Kidney (tissue), 14 donors: ENCODE data around the gene KSR1. TPM values are rescaled to one million over a fixed set of nuclear protein-coding genes. Genes with fewer than 3 reads are reported as not detected.

ENCODE experiments used
- DNase-seq, 5 donors: peaks; one replicate each; pipeline ENCODE4 v3.0.0-alpha.2; 2013 to 2020
- FAIRE-seq: peaks from 2 replicates; lab custom pipeline; 2012; peaks lifted over from hg19 to GRCh38; lab: Jason Lieb, UNC
- H3K27ac ChIP-seq, 2 donors: one replicate each; pipeline ENCODE4 v1.7.0; 2013; ENCODE audit warnings: low read depth in 2 of 2, low read length in 2 of 2, inconsistent platforms in 1 of 2
- H3K27me3 ChIP-seq: one replicate; pipeline ENCODE4 v1.7.1; 2013; ENCODE audit warnings: low read length, inconsistent platforms; ENCODE audit not compliant: control insufficient read depth, insufficient read depth
- H3K36me3 ChIP-seq, 3 donors: one replicate each; pipeline versions ENCODE4 v1.7.0 to v1.7.1; 2013; ENCODE audit warnings: low read length in 3 of 3, control low read depth in 1 of 3, inconsistent platforms in 1 of 3; ENCODE audit not compliant: insufficient read depth in 3 of 3, control insufficient read depth in 2 of 3
- H3K4me1 ChIP-seq, 3 donors: one replicate each; pipeline versions ENCODE4 v1.7.0 to v1.7.1; 2013; ENCODE audit warnings: low read length in 3 of 3, inconsistent platforms in 1 of 3, low read depth in 1 of 3; ENCODE audit not compliant: control insufficient read depth in 2 of 3, insufficient read depth in 2 of 3
- H3K4me3 ChIP-seq, 3 donors: one replicate each; pipeline versions ENCODE4 v1.7.0 to v1.8.1; 2013; ENCODE audit warnings: low read length in 3 of 3, control low read depth in 1 of 3, inconsistent platforms in 1 of 3
- H3K9ac ChIP-seq, 3 donors: one replicate each; pipeline versions ENCODE4 v1.7.0 to v1.7.1; 2013; ENCODE audit warnings: low read length in 3 of 3, control low read depth in 1 of 3, inconsistent platforms in 1 of 3
- H3K9me3 ChIP-seq, 3 donors: one replicate each; pipeline versions ENCODE4 v1.7.0 to v1.7.1; 2013; ENCODE audit warnings: low read length in 3 of 3, control low read depth in 1 of 3, inconsistent platforms in 1 of 3; ENCODE audit not compliant: control insufficient read depth in 2 of 3, insufficient read depth in 1 of 3
- intact Hi-C: fragments of 100-400 bp; cut with DNase I; formaldehyde crosslinking; loops from one replicate; pipeline ENCODE4 v1.11.1; 2022
- polyA plus RNA-seq: library from polyadenylated mRNA; stranded (reverse); fragments of 350-450 nt; fragmentation: Illumina TruSeq; extraction: RNeasy Lipid Tissue Mini Kit (QIAGEN cat#74804); gene quantifications from one replicate; pipeline ENCODE4 v1.2.3, GENCODE V29; 2014; ENCODE audit warnings: low read depth, low replicate concordance; ENCODE audit not compliant: insufficient read depth
- total RNA-seq: library from RNA; stranded (reverse); fragmentation: NEBNext Ultra II Directional; extraction: Animal tissue kit (Norgen Biotek cat#: 25700); gene quantifications from one replicate; pipeline ENCODE4 v1.2.1, GENCODE V29; 2021
- TF ChIP-seq, protein P1 (sequence below): IDR thresholded peaks from 3 replicates; pipeline ENCODE4 v1.5.1; 2012; ENCODE audit warnings: mild to moderate bottlenecking, moderate library complexity, borderline replicate concordance; ENCODE audit not compliant: insufficient read depth; ENCODE audit errors: extremely low read depth
- donor health status: control.
- donor health status: control.
- donor health status: control.
- donor health status: control.
- donor health status: control.
- donor health status: DM: yes; HTN: yes; CAD: no.
- donor health status: Normal renal cell carcinoma (clear cell type).

KSR1 gene
- total and polyA plus RNA-seq, 2 donors from 2014 or later, result 11.7 to 97.3 TPM

DNA sequence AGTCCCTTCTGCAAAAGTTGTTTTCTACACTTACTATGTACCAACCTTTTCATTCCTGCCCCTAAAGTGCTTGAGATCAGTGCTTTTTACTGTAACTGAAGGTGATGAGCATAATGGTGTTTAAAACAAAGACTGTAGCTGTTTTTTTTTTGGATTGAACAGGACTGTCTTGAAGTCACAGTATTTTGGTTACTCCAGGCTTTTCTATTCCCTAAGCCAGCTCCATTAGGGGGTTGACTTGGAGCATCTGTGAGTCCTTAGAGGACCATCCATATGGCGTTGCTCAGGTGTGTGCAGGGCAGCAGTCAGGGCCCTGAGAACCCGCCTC is 145.7 kb downstream of the KSR1 start:
- H3K27ac ChIP-seq, result no peak overlapping the region
- peaks cover 0 to 14% (median 3%) of the 10 kb centered on the region in 3 donors for H3K36me3 ChIP-seq
- intact Hi-C loops, result no loop called here
- H3K9ac ChIP-seq, result no peak overlapping the region
- no peaks in the 10 kb centered on the region for H3K9me3 ChIP-seq
- H3K4me3 ChIP-seq, result no peak overlapping the region
- TF ChIP-seq, protein P1, sequence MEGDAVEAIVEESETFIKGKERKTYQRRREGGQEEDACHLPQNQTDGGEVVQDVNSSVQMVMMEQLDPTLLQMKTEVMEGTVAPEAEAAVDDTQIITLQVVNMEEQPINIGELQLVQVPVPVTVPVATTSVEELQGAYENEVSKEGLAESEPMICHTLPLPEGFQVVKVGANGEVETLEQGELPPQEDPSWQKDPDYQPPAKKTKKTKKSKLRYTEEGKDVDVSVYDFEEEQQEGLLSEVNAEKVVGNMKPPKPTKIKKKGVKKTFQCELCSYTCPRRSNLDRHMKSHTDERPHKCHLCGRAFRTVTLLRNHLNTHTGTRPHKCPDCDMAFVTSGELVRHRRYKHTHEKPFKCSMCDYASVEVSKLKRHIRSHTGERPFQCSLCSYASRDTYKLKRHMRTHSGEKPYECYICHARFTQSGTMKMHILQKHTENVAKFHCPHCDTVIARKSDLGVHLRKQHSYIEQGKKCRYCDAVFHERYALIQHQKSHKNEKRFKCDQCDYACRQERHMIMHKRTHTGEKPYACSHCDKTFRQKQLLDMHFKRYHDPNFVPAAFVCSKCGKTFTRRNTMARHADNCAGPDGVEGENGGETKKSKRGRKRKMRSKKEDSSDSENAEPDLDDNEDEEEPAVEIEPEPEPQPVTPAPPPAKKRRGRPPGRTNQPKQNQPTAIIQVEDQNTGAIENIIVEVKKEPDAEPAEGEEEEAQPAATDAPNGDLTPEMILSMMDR, result no peak
- H3K27me3 ChIP-seq, result no peaks in the 10 kb centered on the region
- peaks cover 0 to 7% (median 6%) of the 10 kb centered on the region in 3 donors for H3K4me1 ChIP-seq
- FAIRE-seq (no peak), DNase-seq (no peak)

DNA sequence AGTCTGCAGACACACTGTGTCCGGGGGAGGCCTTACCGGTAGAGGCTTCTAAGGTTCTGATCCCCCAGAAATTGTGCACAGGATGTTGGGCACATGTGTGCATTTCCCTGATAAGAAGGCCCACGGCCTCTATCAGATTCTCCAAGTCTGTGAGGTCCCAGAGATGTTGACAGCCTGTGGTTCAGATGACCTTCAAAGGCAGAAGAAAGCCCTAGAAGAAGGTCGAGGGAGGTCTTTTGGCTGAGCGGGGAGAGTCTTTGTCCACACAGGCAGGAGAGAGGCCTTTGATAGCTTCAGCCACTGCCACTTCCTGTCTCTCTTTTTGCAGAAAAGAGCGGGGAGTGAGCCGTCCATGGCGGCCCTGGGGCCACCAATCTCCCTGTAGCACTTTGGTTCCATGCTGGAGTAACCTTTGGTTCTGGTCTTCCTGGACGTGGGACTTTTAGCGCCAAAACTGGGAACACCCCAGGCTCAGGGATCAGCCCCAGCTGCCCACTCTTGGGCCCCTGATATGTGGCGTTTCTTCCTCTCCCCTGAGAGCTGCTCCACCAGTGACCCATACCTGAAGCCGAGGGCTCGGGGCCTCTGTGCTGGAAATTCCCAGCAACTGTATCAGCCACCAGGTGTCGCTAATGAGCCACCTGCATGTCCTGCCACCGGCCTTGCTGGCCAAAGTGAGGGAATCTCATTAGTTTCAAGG is 146.6 kb downstream of the KSR1 start:
- H3K9ac ChIP-seq, result peak overlapping the region in 1 of 3 donors; percentile 8
- FAIRE-seq (no peak), DNase-seq (peak; percentile 83 to 91 (median 88))
- no peak overlapping the region for H3K4me3 ChIP-seq
- H3K36me3 ChIP-seq, result peaks cover 0 to 14% (median 3%) of the 10 kb centered on the region in 3 donors
- intact Hi-C loops, result no loop called here
- no peaks in the 10 kb centered on the region for H3K27me3 ChIP-seq
- TF ChIP-seq, protein P1, result peak; percentile 96
- H3K9me3 ChIP-seq, result no peaks in the 10 kb centered on the region
- no peak overlapping the region for H3K27ac ChIP-seq
- H3K4me1 ChIP-seq, result peaks cover 0 to 9% (median 7%) of the 10 kb centered on the region in 3 donors

DNA sequence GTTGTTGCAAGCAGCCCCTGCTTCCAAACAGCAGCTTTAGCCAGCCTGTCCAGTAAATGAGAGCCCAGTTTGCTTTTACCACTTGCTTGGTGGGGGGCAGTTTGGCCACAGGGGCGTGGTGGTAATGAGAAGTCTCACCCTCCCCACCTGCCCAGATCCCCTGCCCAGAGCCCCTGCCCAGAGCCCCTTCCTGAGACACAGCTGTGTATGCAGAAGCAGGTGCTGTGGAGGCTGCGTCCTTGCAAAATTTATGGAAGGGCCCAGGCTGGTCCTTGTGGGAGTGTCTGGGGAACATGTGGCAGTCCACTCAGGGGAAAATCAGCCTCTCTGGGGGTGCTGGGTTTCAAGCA is 147.1 kb downstream of the KSR1 start:
- H3K27ac ChIP-seq, result no peak overlapping the region
- H3K9ac ChIP-seq, result no peak overlapping the region
- no peaks in the 10 kb centered on the region for H3K9me3 ChIP-seq
- FAIRE-seq, result no peak
- peaks cover 0 to 9% (median 7%) of the 10 kb centered on the region in 3 donors for H3K4me1 ChIP-seq
- H3K36me3 ChIP-seq, result peaks cover 0 to 19% (median 3%) of the 10 kb centered on the region in 3 donors
- TF ChIP-seq, protein P1, result no peak
- intact Hi-C loops, result no loop called here
- no peaks in the 10 kb centered on the region for H3K27me3 ChIP-seq
- peak in 1 of 5 donors; percentile 37 for DNase-seq
- no peak overlapping the region for H3K4me3 ChIP-seq
